Testis (tissue), 3 donors: ENCODE results near the gene ZDHHC17. TPM values are rescaled to one million over a fixed set of nuclear protein-coding genes. Genes with fewer than 3 reads are reported as not detected.
A peak's percentile ranks its signal among the peaks of the same experiment; 100 is the strongest.

Experiments used
- DNase-seq: peaks from one replicate; pipeline ENCODE4 v3.0.0-alpha.2; 2019
- H3K27ac ChIP-seq, 2 donors: fragments of 200-600 bp; sonication (generic); one replicate each; pipeline ENCODE4 v1.5.1; 2019
- H3K27me3 ChIP-seq: fragments of 200-600 bp; sonication (generic); one replicate; pipeline ENCODE4 v1.5.1; 2019
- H3K36me3 ChIP-seq: fragments of 200-600 bp; sonication (generic); one replicate; pipeline ENCODE4 v1.5.1; 2017; ENCODE audit warnings: low read depth; ENCODE audit errors: missing control alignments
- H3K4me1 ChIP-seq: fragments of 200-600 bp; sonication (generic); one replicate; pipeline ENCODE4 v1.5.1; 2019
- H3K4me3 ChIP-seq, 2 donors: fragments of 200-600 bp; sonication (generic); one replicate each; pipeline ENCODE4 v1.5.1; 2017 to 2019
- H3K9me3 ChIP-seq: fragments of 200-600 bp; sonication (generic); one replicate; pipeline ENCODE4 v1.5.1; 2017
- POLR2A ChIP-seq: fragments of 450-650 bp; IDR thresholded peaks from one replicate; pipeline ENCODE4 v1.6.1; 2017; ENCODE audit warnings: antibody characterized with exemption, mild to moderate bottlenecking, moderate library complexity
- WGBS, 2 donors: methylation state at CpG; one replicate each; pipeline ENCODE4 v1.1.5; 2018; 5-methylcytosine and 5-hydroxymethylcytosine counted together
- intact Hi-C: fragments of 100-400 bp; cut with DNase I; formaldehyde crosslinking; loops from one replicate; pipeline ENCODE4 v1.15.1; 2023; ENCODE audit warnings: low total_unique reads
- polyA plus RNA-seq: library from polyadenylated mRNA; stranded (reverse); fragments of 350-450 nt; fragmentation: Illumina TruSeq; extraction: RNeasy Lipid Tissue Mini Kit (QIAGEN cat#74804); gene quantifications from one replicate; pipeline ENCODE4 v1.2.3, GENCODE V29; 2014; ENCODE audit warnings: low read depth, low replicate concordance; ENCODE audit not compliant: insufficient read depth
- total RNA-seq, 2 donors: library from RNA; depleted of rRNA; stranded (reverse); fragments of >200 nt; gene quantifications; one replicate each; pipeline ENCODE4 v1.2.3, GENCODE V29; 2016
- TF ChIP-seq, protein P1 (sequence below), 3 experiments: fragments of 450-650 bp in 2 of 3; fragments of 200-600 bp in 1 of 3; sonication (generic) in 1 of 3; IDR thresholded peaks; one replicate each; pipeline ENCODE4 v1.5.1; 2016 to 2019; ENCODE audit warnings: antibody characterized with exemption in 3 of 3, mild to moderate bottlenecking in 2 of 3, moderate library complexity in 1 of 3

The ZDHHC17 gene
- total and polyA plus RNA-seq, 3 donors from 2014 or later: 32.3 to 65.4 (median 59.3) TPM

GRCh38 chr12:76878899-76879709 lies 115.2 kb downstream of the ZDHHC17 start, which contains the start of gene CSRP2:
CSRP2 (minus strand) TSS chr12:76879019; CDS start chr12:76866260, 12,759 bp downstream.
- DNase-seq: peak; percentile 87
- intact Hi-C loops: no loop called here
- Histone ChIP-seq H3K4me3 (peak within 1 kb of the TSS; percentile 69 to 70), H3K36me3 (no peaks in the 10 kb centered on the region), H3K9me3 (no peaks in the 10 kb centered on the region), H3K27me3 (no peaks in the 10 kb centered on the region), H3K4me1 (no peaks in the 10 kb centered on the region), H3K27ac (peak within 1 kb of the TSS; percentile 48 to 80)
- TF ChIP-seq, protein P1, sequence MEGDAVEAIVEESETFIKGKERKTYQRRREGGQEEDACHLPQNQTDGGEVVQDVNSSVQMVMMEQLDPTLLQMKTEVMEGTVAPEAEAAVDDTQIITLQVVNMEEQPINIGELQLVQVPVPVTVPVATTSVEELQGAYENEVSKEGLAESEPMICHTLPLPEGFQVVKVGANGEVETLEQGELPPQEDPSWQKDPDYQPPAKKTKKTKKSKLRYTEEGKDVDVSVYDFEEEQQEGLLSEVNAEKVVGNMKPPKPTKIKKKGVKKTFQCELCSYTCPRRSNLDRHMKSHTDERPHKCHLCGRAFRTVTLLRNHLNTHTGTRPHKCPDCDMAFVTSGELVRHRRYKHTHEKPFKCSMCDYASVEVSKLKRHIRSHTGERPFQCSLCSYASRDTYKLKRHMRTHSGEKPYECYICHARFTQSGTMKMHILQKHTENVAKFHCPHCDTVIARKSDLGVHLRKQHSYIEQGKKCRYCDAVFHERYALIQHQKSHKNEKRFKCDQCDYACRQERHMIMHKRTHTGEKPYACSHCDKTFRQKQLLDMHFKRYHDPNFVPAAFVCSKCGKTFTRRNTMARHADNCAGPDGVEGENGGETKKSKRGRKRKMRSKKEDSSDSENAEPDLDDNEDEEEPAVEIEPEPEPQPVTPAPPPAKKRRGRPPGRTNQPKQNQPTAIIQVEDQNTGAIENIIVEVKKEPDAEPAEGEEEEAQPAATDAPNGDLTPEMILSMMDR (IDR thresholded peaks at IDR 0.05): no peak
- 2% methylated on average over 20 to 44 of the region's 71 CpGs for whole genome bisulfite sequencing, 2 donors

DNA sequence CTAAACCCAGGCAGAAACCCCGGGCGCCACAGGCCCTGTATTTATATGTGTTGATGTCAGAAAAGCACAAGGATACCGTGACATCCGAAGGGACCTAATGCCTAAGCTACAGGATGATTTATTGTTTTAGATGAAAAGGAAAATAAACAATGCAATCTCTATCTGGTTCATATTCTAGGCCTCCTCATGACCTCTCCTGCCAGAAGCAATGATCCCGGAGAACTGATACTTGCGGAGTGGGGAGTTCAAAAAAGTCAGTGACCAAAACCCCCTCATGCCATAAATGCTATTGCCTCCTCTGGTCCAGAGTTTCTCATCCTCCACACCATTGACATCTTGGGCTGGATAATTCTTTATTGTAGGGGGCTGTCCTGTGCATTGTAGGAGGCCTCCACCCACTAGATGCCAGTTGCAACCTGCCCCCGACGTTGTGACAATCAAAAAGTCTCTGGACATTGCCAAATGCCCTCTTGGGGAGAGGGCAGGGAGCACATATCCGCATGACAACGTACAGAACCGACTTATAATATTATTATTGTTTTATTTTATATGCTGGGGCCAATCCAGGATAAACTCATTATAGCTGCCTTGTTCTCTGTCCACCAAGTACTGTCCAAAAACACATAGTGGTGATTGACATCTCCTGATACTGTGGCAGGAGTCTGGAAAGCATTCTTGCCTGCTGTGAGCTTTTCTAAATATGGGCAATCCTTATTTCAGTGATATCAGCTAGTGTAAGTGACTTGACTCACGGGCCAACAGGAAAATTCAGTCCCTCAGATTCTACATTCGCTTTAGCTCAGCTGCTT lies 116.0 kb downstream of the ZDHHC17 start:
- 50 to 60% methylated on average over 13 of the region's 13 CpGs for WGBS, 2 donors
- no peaks in the 10 kb centered on the region for H3K9me3 ChIP-seq
- intact Hi-C loops: no loop called here
- H3K36me3 ChIP-seq: no peaks in the 10 kb centered on the region
- no peaks in the 10 kb centered on the region for H3K27me3 ChIP-seq
- peak overlapping the region; percentile 48 to 80 for H3K27ac ChIP-seq
- TF ChIP-seq, protein P1 (IDR thresholded peaks at IDR 0.05): no peak
- TF ChIP-seq POLR2A: no peak
- H3K4me3 ChIP-seq: peak overlapping the region; percentile 69 to 70
- no peak for DNase-seq
- H3K4me1 ChIP-seq: no peaks in the 10 kb centered on the region

GRCh38 chr12:76880519-76881023 lies 116.7 kb downstream of the ZDHHC17 start:
- 82 to 91% methylated on average over 7 of the region's 7 CpGs for WGBS, 2 donors
- TF ChIP-seq, protein P1 (IDR thresholded peaks at IDR 0.05): no peak
- TF ChIP-seq POLR2A: no peak
- H3K4me3 ChIP-seq: no peak overlapping the region
- no peaks in the 10 kb centered on the region for H3K4me1 ChIP-seq
- no peak overlapping the region for H3K27ac ChIP-seq
- no peaks in the 10 kb centered on the region for H3K9me3 ChIP-seq
- H3K27me3 ChIP-seq: no peaks in the 10 kb centered on the region
- no peaks in the 10 kb centered on the region for H3K36me3 ChIP-seq
- no peak for DNase-seq
- intact Hi-C loops: no loop called here

DNA sequence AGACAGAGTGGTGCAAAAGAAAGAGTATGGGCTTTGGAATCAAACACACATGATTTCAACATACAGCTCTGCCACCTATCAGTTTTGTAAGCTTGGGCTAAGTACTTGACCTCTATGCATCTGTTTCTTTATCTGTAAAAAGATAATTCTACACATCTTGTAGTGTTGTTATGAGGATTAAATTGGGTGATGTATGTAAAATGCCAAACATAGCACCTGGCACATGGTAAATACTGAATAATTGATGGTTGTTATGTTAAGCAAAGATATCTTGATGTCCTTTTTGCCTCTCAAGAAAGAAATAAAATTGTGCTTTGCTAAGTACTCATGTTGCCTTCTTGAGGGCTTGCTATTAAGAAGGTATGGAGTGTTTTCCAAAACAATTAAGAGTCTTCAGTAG lies 117.2 kb downstream of the ZDHHC17 start:
- H3K4me1 ChIP-seq: no peaks in the 10 kb centered on the region
- intact Hi-C loops: no loop called here
- no peak for DNase-seq
- H3K4me3 ChIP-seq: no peak overlapping the region
- H3K27me3 ChIP-seq: no peaks in the 10 kb centered on the region
- no peaks in the 10 kb centered on the region for H3K36me3 ChIP-seq
- H3K27ac ChIP-seq: no peak overlapping the region
- H3K9me3 ChIP-seq: no peaks in the 10 kb centered on the region
- no peak for TF ChIP-seq POLR2A
- TF ChIP-seq, protein P1 (IDR thresholded peaks at IDR 0.05): no peak
